Activated CD4-positive, alpha-beta memory T cell treated with anti-CD3 and anti-CD28 coated beads for 36 hours (primary cell): Measurements from ENCODE around the gene ARL5B. TPM values are rescaled to one million over a fixed set of nuclear protein-coding genes. Genes with fewer than 3 reads are reported as not detected.
"Not testable (repeated sequence)": the region's sequence is repeated elsewhere in the genome, so short reads cannot be mapped to it uniquely, and the experiment has no call there.

Experiments used
- CTCF ChIA-PET: fragments of 350-600 bp; sonication (Branson Sonifier 250); formaldehyde crosslinking; loops from one replicate; lab custom pipeline; 2021; ENCODE audit warnings: antibody characterized with exemption, inconsistent platforms; lab: Charles Lee
- POLR2A ChIA-PET: fragments of 350-600 bp; sonication (Branson Sonifier 250); formaldehyde crosslinking; loops from one replicate; lab custom pipeline; 2021; ENCODE audit warnings: antibody characterized with exemption; lab: Charles Lee
- DNase-seq: peaks from one replicate; pipeline ENCODE4 v3.0.0-alpha.2; 2020
- H3K27ac Mint-ChIP-seq: one replicate; pipeline ENCODE4 v1.8.0; 2021; ENCODE audit warnings: mixed read lengths
- H3K27me3 Mint-ChIP-seq: one replicate; pipeline ENCODE4 v1.8.0; 2021; ENCODE audit warnings: mixed read lengths
- H3K36me3 Mint-ChIP-seq: one replicate; pipeline ENCODE4 v1.8.0; 2021; ENCODE audit warnings: mixed read lengths
- H3K4me1 Mint-ChIP-seq: one replicate; pipeline ENCODE4 v1.8.0; 2021; ENCODE audit warnings: low read depth, mixed read lengths
- H3K4me3 Mint-ChIP-seq: one replicate; pipeline ENCODE4 v1.8.0; 2021; ENCODE audit warnings: mild to moderate bottlenecking, mixed read lengths
- H3K9me3 Mint-ChIP-seq: one replicate; pipeline ENCODE4 v1.8.0; 2021; ENCODE audit warnings: mixed read lengths
- intact Hi-C: fragments of 100-400 bp; cut with micrococcal nuclease; formaldehyde crosslinking; loops from one replicate; pipeline ENCODE4 v1.15.1; 2023
- total RNA-seq, 2 experiments: library from RNA; stranded (reverse); gene quantifications; one replicate each; pipeline ENCODE4 v1.2.3, GENCODE V29; 2021

The ARL5B gene
- total RNA-seq, 2 experiments from 2014 or later = 16.2 to 16.3 TPM

GRCh38 chr10:18637400-18637799 is 21.8 kb upstream of the ARL5B start:
- CTCF ChIA-PET, H3K27ac Mint-ChIP-seq, H3K9me3 Mint-ChIP-seq, POLR2A ChIA-PET, intact Hi-C loops, H3K4me3 Mint-ChIP-seq, H3K27me3 Mint-ChIP-seq, H3K4me1 Mint-ChIP-seq, DNase-seq: not testable (repeated sequence)
- H3K36me3 Mint-ChIP-seq = peaks cover 22% of the 10 kb centered on the region

DNA sequence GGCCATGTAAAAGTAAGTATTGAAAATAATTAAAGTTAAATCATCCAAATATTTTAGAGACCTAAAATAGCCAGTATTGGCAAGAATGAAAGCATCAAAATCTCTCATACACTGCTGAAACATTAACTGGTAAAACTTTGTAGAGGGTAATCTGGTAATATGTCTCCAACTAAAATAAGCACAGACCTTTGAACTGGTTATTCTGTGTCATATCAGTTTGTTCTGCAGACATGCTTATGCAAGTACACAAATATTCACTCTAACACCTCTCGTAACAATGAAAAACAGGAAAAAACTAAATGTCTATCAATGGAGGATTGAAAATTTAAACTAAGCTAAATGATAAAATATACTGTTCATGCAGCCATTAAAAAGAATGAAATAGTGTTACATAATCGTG is 19.5 kb upstream of the ARL5B start:
- H3K27ac Mint-ChIP-seq, CTCF ChIA-PET: not testable (repeated sequence)
- POLR2A ChIA-PET = interaction anchor here (0.6 kb wide), 1 partner anchor 11 kb away, joined by 3 read pairs; the partner anchor contains the start of gene NSUN6

DNA sequence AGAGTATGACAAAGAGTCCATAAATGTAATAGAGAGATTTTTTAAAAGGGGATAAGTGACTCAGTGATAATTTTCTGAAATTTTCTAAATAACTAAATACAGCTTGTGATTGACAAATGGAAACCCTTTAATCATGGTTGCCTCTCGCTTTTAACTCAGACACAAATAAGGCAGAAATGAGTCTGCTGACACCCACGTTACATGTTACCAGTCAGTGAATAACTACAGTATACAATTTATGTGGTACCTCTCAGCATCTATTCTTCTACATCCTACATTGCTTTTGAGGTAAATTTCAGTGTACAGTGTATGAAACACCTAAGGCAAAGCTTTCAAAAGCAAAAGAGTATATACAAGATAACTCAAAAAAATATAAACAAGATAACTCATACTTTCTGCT is 12.1 kb upstream of the ARL5B start:
- Mint-ChIP-seq H3K36me3 (peaks cover 12% of the 10 kb centered on the region), H3K4me1 (peaks cover 30% of the 10 kb centered on the region), H3K4me3 (no peak overlapping the region), H3K27me3 (no peaks in the 10 kb centered on the region), H3K27ac (no peak overlapping the region), H3K9me3 (no peaks in the 10 kb centered on the region)
- intact Hi-C loops = no loop called here
- ChIA-PET CTCF (no interaction called here), POLR2A (interaction anchor here (1.8 kb wide), 1 partner anchor 12 kb away, joined by 4 read pairs; the partner anchor contains the start of gene ARL5B)
- DNase-seq = no peak

More for the DNA sequence above, 19.5 kb upstream of the ARL5B start:
- DNase-seq, intact Hi-C loops, H3K27me3 Mint-ChIP-seq, H3K9me3 Mint-ChIP-seq, H3K4me1 Mint-ChIP-seq, H3K4me3 Mint-ChIP-seq: not testable (repeated sequence)
- H3K36me3 Mint-ChIP-seq = peaks cover 20% of the 10 kb centered on the region

DNA sequence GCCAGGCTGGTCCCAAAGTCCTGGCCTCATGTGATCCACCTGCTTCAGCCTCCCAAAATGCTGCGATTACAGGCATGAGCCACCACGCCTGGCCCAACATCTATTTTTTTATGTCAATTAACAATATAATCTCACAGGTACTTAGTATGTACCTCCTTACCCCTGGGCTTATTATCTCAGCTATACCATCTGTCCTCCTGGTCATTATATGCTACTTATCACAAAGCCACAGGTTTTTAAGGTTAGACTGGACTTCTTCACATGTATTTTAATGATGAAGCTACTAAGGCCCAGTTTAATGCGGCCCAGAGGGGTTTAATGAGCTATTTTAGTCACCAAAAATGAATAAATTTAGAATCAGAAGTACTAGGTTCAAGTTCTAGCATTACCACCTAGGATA is 11.3 kb upstream of the ARL5B start:
- H3K27me3 Mint-ChIP-seq = no peaks in the 10 kb centered on the region
- peaks cover 12% of the 10 kb centered on the region for H3K36me3 Mint-ChIP-seq
- intact Hi-C loops = loop anchor here (2.0 kb wide), 1 partner anchor 147 kb away; no protein-coding TSS in a partner anchor
- H3K9me3 Mint-ChIP-seq = no peaks in the 10 kb centered on the region
- ChIA-PET CTCF (no interaction called here), POLR2A (interaction anchor here (1.8 to 3.6 kb wide), 2 partner anchors 11 kb away, joined by 4 to 19 read pairs; partner anchors contain the start of gene ARL5B)
- H3K4me1 Mint-ChIP-seq = peaks cover 33% of the 10 kb centered on the region
- no peak overlapping the region for H3K4me3 Mint-ChIP-seq
- no peak for DNase-seq
- no peak overlapping the region for H3K27ac Mint-ChIP-seq

GRCh38 chr10:18649364-18649959 is 9.8 kb upstream of the ARL5B start:
- intact Hi-C loops = loop anchor here (2.0 kb wide), 1 partner anchor 149 kb away; no protein-coding TSS in a partner anchor
- peak overlapping the region; percentile 89 for H3K4me3 Mint-ChIP-seq
- ChIA-PET POLR2A (interaction anchor here (3.6 kb wide), 1 partner anchor 10 kb away, joined by 19 read pairs; the partner anchor contains the start of gene ARL5B), CTCF (interaction anchor here (1.0 kb wide), 1 partner anchor 65 kb away, joined by 3 read pairs; no protein-coding TSS in a partner anchor)
- H3K27ac Mint-ChIP-seq = no peak overlapping the region
- H3K4me1 Mint-ChIP-seq = peaks cover 30% of the 10 kb centered on the region
- H3K27me3 Mint-ChIP-seq = no peaks in the 10 kb centered on the region
- no peaks in the 10 kb centered on the region for H3K9me3 Mint-ChIP-seq
- no peak for DNase-seq
- H3K36me3 Mint-ChIP-seq = peaks cover 6% of the 10 kb centered on the region

DNA sequence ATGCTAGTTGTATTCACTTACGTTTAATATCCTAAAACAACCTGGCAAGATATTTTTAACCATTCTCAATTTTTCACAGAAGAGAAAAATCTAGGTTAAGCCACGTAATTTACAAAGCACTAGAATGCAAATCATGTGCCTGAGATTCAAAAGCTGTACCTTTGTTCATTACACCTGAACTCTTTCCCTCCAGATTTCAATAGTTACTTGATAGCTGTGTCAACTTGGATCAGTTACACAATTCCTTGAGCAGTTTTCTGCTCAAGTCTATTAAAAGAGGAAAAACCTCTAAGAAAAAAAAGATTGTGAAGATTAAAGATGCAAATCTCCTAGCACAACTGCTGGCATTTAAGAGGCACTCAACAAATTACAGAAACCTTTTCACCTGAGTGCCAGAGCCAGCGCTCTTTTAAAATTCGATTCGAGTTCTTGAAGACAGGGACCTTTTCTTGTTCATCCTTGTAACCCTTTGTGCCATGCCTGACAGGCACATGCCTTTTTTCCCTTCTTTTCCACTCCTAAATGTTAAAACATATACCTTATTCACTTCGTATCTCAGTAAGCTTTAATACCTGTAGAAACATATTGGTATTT is 8.7 kb upstream of the ARL5B start:
- Mint-ChIP-seq H3K27ac (peak overlapping the region; percentile 93), H3K27me3 (no peaks in the 10 kb centered on the region), H3K9me3 (no peaks in the 10 kb centered on the region), H3K4me3 (peak overlapping the region; percentile 89), H3K4me1 (peaks cover 30% of the 10 kb centered on the region), H3K36me3 (peaks cover 3% of the 10 kb centered on the region)
- DNase-seq = no peak
- ChIA-PET CTCF (no interaction called here), POLR2A (interaction anchor here (3.6 kb wide), 1 partner anchor 9 kb away, joined by 19 read pairs; the partner anchor contains the start of gene ARL5B)
- intact Hi-C loops = loop anchor here (2.0 to 10.0 kb wide), 6 partner anchors 24 to 1834 kb away; partner anchors contain the start of genes RSU1 and TRDMT1

DNA sequence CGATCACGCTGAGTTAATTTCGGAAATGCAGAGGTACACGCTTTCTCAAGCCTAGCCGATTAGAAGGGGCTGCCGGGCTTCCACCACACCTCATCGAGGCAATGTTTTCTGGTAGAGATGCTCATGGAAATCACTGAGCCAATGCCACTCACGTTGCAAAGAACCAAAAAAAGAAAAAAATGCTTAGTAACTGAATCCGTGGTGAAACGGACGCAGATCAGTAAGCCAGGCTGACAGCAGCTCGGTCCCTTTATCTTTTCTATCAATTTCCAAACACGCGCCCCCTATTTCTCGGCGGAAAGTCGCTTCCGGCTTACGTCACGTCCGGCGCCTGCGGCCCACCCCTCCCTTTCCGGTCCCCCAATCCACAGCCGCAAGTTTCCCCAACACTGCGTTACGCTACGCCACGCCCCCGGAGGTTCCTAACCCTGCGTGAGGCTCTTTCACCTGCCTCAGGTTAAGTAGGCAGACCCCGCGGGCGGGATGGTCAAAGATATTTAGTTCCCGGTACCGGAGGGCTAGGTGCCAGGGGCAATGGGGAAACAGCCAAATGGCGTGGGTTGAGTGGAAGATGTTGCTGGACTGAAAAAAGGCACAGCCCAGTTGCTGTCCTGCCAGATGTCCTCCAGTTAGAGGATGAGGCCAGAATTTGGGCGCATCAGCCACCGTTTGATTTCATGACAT is 7.8 kb upstream of the ARL5B start, which contains the start of gene NSUN6:
Gene NSUN6 (minus strand): TSS at position 264 of the 684 bp plus-strand sequence. CDS start 384 bp downstream, outside the sequence.
- H3K27me3 Mint-ChIP-seq = no peaks in the 10 kb centered on the region
- peaks cover 32% of the 10 kb centered on the region for H3K4me1 Mint-ChIP-seq

DNA sequence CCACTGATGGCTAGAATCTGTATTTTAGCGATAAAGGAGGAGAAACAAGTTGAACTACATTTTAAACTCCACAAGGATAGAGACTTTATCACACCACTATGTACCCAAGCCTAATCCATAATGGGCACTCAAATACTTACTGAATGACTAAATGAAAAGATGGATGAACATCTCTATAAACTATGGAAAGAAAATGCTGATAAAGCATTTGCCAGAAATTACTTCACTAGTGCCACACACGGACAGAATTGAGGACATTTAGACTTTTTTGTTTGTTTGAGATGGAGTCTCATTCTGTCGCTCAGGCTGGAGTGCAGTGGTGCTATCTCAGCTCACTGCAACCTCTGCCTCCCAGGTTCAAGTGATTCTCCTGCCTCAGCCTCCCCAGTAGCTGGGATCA is 6.1 kb upstream of the ARL5B start:
- peaks cover 2% of the 10 kb centered on the region for H3K36me3 Mint-ChIP-seq
- intact Hi-C loops = loop anchor here (5.0 to 10.0 kb wide), 3 partner anchors 1228 to 1626 kb away; partner anchors contain the start of gene TRDMT1
- peaks cover 30% of the 10 kb centered on the region for H3K4me1 Mint-ChIP-seq
- H3K4me3 Mint-ChIP-seq = peak overlapping the region; percentile 89
- H3K9me3 Mint-ChIP-seq = no peaks in the 10 kb centered on the region
- H3K27me3 Mint-ChIP-seq = no peaks in the 10 kb centered on the region
- CTCF ChIA-PET = no interaction called here
- POLR2A ChIA-PET = no interaction called here
- no peak for DNase-seq
- H3K27ac Mint-ChIP-seq = no peak overlapping the region

More for the DNA sequence above, 7.8 kb upstream of the ARL5B start, which contains the start of gene NSUN6:
- intact Hi-C loops = loop anchor here (1.0 to 10.0 kb wide), 7 partner anchors 8 to 1835 kb away; partner anchors contain the start of genes ARL5B, RSU1 and TRDMT1
- Mint-ChIP-seq H3K4me3 (peak within 1 kb of the TSS; percentile 89), H3K27ac (peak within 1 kb of the TSS; percentile 93), H3K9me3 (no peaks in the 10 kb centered on the region), H3K36me3 (peaks cover 2% of the 10 kb centered on the region)
- CTCF ChIA-PET = no interaction called here
- DNase-seq = peak; percentile 96
- POLR2A ChIA-PET = interaction anchor here (0.7 to 3.6 kb wide), 2 partner anchors 8 to 12 kb away, joined by 3 to 19 read pairs; partner anchors contain the start of gene ARL5B

DNA sequence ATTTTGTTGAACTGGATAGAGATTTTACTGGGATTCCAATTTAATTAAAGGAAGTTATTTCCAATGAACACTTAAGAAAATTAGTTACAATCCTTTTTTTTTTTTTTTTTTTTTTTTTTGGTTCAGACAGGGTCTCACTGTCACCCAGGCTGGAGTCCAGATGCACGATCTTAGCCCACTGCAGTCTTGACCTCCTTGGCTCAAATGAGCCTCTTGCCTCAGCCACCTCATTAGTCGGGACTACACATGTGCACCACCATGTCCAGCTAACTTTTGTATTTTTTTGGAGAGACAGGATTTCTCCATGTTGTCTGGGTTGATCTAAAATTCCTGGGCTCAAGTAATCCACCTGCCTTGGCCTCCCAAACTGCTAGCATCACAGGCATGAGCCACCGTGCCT is 2.5 kb upstream of the ARL5B start:
- H3K27ac Mint-ChIP-seq = no peak overlapping the region
- peaks cover 10% of the 10 kb centered on the region for H3K36me3 Mint-ChIP-seq

DNA sequence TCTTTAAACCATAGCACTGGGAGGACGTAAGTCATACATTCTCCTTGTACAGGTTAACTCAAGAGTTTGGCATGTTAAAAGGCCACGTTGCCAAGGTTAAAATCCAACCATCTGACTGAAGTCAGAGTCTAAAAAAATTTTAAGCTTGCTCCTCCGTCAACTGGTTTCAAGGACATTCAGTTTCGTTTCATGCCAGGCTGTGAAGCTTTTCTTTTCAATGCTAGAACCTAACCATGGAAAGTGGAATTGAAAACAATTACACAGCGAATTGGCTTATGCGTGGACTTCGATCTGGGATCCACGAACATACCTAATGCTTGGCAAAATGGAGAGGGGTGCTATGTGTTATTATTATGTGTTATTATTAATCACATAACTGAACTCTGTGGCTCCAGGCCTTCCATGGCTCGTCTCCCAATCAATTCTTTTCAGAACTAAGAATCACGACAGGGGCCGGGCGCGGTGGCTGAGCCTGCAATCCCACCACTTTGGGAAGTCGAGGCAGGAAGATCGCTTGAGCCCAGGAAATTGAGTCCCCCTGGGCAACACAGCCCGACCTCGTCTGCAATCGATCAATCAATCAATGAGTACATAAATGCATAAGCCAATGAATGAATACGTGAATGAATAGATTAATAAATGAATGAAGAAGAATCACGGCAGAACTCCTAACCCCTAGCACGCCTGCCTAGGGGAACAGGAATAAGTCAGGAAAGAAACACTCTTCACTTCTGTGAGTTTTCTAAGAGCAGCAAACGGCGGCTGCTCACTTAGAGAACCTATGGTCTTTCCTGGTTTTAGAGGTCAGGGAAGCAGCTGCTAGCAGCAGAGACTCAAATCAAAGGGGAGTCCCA is 733 bp upstream of the ARL5B start:
- peak; percentile 24 for DNase-seq
- Mint-ChIP-seq H3K4me3 (peak overlapping the region; percentile 95), H3K27me3 (no peaks in the 10 kb centered on the region), H3K9me3 (no peaks in the 10 kb centered on the region), H3K4me1 (peaks cover 27% of the 10 kb centered on the region), H3K36me3 (peaks cover 14% of the 10 kb centered on the region), H3K27ac (peak overlapping the region; percentile 92)
- POLR2A ChIA-PET = interaction anchor here (1.0 to 2.5 kb wide), 3 partner anchors 9 to 1014 kb away, joined by 3 to 19 read pairs (median 4); partner anchors contain the start of genes NSUN6 and STAM
- intact Hi-C loops = loop anchor here (1.0 to 10.0 kb wide), 6 partner anchors 7 to 1454 kb away; partner anchors contain the start of genes NSUN6, STAM and TRDMT1
- CTCF ChIA-PET = interaction anchor here (0.6 kb wide), 1 partner anchor 823 kb away, joined by 3 read pairs; no protein-coding TSS in a partner anchor

More for the DNA sequence above, 2.5 kb upstream of the ARL5B start:
- no peak for DNase-seq
- Mint-ChIP-seq H3K4me1 (peaks cover 24% of the 10 kb centered on the region), H3K9me3 (no peaks in the 10 kb centered on the region), H3K27me3 (no peaks in the 10 kb centered on the region), H3K4me3 (no peak overlapping the region)
- POLR2A ChIA-PET = no interaction called here
- intact Hi-C loops = loop anchor here (10.0 kb wide), 2 partner anchors 1232 to 1452 kb away; partner anchors contain the start of gene TRDMT1
- CTCF ChIA-PET = no interaction called here
